Epithelial cell of proximal tubule (primary cell): Measurements from ENCODE around the gene NSL1. TPM values are rescaled to one million over a fixed set of nuclear protein-coding genes. Genes with fewer than 3 reads are reported as not detected.

Source experiments
- DNase-seq: peaks from one replicate; pipeline ENCODE4 v3.0.0-alpha.2; 2011; ENCODE audit warnings: low read depth
- H3K4me3 ChIP-seq: 2 replicates; pipeline ENCODE4 v1.5.1; 2011; ENCODE audit warnings: low read depth, mild to moderate bottlenecking, low read length
- CTCF ChIP-seq: conservative IDR thresholded peaks from 2 replicates; pipeline ENCODE4 v1.5.1; 2012; ENCODE audit warnings: low read depth, mild to moderate bottlenecking, low read length
- total RNA-seq: library from RNA; depleted of rRNA; stranded (reverse); fragments of >200 nt; gene quantifications from 2 replicates; pipeline ENCODE4 v1.2.3, GENCODE V29; 2015

The NSL1 gene
- total RNA-seq, 1 donor from 2014 or later: 31.2 TPM

GRCh38 chr1:212678456-212679410 is 112.8 kb downstream of the NSL1 start:
- no peak overlapping the region for H3K4me3 ChIP-seq
- DNase-seq: no peak
- no peak for TF ChIP-seq CTCF

GRCh38 chr1:212677573-212677972 is 114.0 kb downstream of the NSL1 start:
- TF ChIP-seq CTCF: no peak
- no peak overlapping the region for H3K4me3 ChIP-seq
- no peak for DNase-seq

GRCh38 chr1:212677136-212677535 is 114.4 kb downstream of the NSL1 start:
- DNase-seq: no peak
- no peak overlapping the region for H3K4me3 ChIP-seq
- TF ChIP-seq CTCF: no peak

Other genes with a start within 250 kb of the NSL1 start
- 10.1 and 18.9 TPM in 2 replicates for gene ATF3, start 183.0 kb downstream of the NSL1 start, total RNA-seq
- gene BATF3, start 91.9 kb downstream of the NSL1 start, total RNA-seq: 2.5 TPM in 1 of 2 replicates, not detected in the other
- 10.7 and 12.9 TPM in 2 replicates for gene TATDN3, start 117 bp upstream of the NSL1 start, total RNA-seq
- not detected in 2 replicates for gene SPATA45, start 55.9 kb upstream of the NSL1 start, total RNA-seq
- gene FLVCR1, start 66.5 kb upstream of the NSL1 start, total RNA-seq: 6.9 and 7.0 TPM in 2 replicates
- 0.63 and 3.3 TPM in 2 replicates for gene VASH2, start 158.8 kb upstream of the NSL1 start, total RNA-seq
- 14.8 and 27.4 TPM in 2 replicates for gene ANGEL2, start 224.1 kb upstream of the NSL1 start, total RNA-seq